ENCODE data around the gene PMFBP1.

- no peak for TF ChIP-seq POLR2A (IDR thresholded peaks at IDR 0.05; ENCODE audit: low read depth, low read length)
- no peak for TF ChIP-seq TAF1 (IDR thresholded peaks at IDR 0.05; ENCODE audit: borderline replicate concordance, low read depth, low read length)
Observed at GRCh38 chr16:72101195-72101594, 70.8 kb downstream of the PMFBP1 start.
